ENCODE results near the gene KCNQ5.

KCNQ5 gene

DNA sequence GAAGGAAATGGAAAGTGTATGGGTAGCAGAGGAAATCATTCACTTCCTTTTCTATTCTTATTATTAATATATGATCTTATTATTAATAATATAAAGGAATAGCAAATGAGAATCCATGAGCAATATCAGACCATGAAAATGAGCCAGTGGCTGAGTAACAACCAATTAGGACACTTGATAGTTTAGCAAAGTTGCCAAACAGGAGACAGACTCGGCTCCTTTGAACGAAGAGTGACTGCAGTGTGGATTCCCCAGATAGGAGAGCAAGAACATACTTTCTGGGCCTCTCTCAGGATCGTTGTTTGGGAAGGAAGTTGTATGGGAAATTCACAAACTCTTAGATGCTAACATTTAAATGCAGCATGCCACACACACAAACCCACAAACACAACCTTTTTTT is 381.4 kb downstream of the KCNQ5 start:
- no peak for DNase-seq (ENCODE audit: low spot score)
- TF ChIP-seq, protein P1, sequence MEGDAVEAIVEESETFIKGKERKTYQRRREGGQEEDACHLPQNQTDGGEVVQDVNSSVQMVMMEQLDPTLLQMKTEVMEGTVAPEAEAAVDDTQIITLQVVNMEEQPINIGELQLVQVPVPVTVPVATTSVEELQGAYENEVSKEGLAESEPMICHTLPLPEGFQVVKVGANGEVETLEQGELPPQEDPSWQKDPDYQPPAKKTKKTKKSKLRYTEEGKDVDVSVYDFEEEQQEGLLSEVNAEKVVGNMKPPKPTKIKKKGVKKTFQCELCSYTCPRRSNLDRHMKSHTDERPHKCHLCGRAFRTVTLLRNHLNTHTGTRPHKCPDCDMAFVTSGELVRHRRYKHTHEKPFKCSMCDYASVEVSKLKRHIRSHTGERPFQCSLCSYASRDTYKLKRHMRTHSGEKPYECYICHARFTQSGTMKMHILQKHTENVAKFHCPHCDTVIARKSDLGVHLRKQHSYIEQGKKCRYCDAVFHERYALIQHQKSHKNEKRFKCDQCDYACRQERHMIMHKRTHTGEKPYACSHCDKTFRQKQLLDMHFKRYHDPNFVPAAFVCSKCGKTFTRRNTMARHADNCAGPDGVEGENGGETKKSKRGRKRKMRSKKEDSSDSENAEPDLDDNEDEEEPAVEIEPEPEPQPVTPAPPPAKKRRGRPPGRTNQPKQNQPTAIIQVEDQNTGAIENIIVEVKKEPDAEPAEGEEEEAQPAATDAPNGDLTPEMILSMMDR (IDR thresholded peaks at IDR 0.05; ENCODE audit: poor library complexity, severe bottlenecking), result no peak
- no peaks in the 10 kb centered on the region for H3K4me1 ChIP-seq (ENCODE audit: insufficient read depth, poor library complexity, severe bottlenecking)
- H3K27ac ChIP-seq (ENCODE audit: poor library complexity, severe bottlenecking), result no peak overlapping the region
- no peak overlapping the region for H3K4me3 ChIP-seq (ENCODE audit: severe bottlenecking)
- H3K9me3 ChIP-seq (ENCODE audit: severe bottlenecking), result peaks cover 2% of the 10 kb centered on the region
- no peak for ATAC-seq (ENCODE audit: low read depth)
- no peaks in the 10 kb centered on the region for H3K27me3 ChIP-seq (ENCODE audit: insufficient read depth, poor library complexity, severe bottlenecking)
- H3K36me3 ChIP-seq (ENCODE audit: low read depth), result no peaks in the 10 kb centered on the region

DNA sequence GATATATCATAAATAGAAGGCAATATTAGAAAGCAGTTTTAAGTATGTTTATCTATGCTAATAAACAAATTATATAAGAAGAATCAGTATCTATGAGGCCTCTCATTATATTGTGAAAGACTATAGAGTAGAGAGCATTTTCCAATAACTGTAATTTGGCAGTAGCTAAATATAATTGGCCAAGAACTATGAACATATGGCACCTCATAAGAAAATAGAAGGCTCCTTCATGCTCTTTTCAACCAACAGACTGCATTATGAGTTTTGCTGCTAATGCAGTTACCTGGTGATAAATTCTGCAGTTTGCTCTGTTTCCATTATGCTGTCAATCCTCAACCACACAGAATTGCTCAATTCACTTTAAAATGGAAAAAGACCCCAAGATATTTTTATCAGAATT is 382.4 kb downstream of the KCNQ5 start:
- no peaks in the 10 kb centered on the region for H3K27me3 ChIP-seq (ENCODE audit: insufficient read depth, poor library complexity, severe bottlenecking)

DNA sequence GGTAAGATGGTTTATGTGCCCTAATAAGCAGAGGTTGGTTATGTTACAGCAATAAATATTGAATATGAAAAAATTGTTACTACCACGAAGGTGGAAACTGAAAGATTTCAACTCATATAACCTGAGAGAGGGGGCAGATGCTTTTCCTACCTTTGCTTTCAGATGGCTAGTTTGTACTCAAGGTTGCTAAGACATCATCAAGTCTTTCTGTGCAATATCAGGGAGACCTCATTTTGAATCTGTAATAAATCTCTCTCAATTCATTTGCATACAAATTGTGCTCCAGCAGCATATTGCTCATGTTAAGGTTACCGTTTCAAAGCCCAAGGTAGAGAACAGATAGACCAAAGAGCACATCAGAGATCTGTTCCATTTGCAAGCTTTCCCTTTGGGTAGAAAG is 383.0 kb downstream of the KCNQ5 start:
- no peaks in the 10 kb centered on the region for H3K4me1 ChIP-seq (ENCODE audit: insufficient read depth, poor library complexity, severe bottlenecking)
- no peaks in the 10 kb centered on the region for H3K27me3 ChIP-seq (ENCODE audit: insufficient read depth, poor library complexity, severe bottlenecking)
- no peak overlapping the region for H3K4me3 ChIP-seq (ENCODE audit: severe bottlenecking)
- DNase-seq (ENCODE audit: low spot score) (no peak), ATAC-seq (ENCODE audit: low read depth) (no peak)
- TF ChIP-seq, protein P1 (IDR thresholded peaks at IDR 0.05; ENCODE audit: poor library complexity, severe bottlenecking), result no peak
- H3K36me3 ChIP-seq (ENCODE audit: low read depth), result no peaks in the 10 kb centered on the region
- no peak overlapping the region for H3K27ac ChIP-seq (ENCODE audit: poor library complexity, severe bottlenecking)
- peaks cover 4% of the 10 kb centered on the region for H3K9me3 ChIP-seq (ENCODE audit: severe bottlenecking)

More for the DNA sequence above, 382.4 kb downstream of the KCNQ5 start:
- Histone ChIP-seq H3K4me1 (ENCODE audit: insufficient read depth, poor library complexity, severe bottlenecking) (no peaks in the 10 kb centered on the region), H3K4me3 (ENCODE audit: severe bottlenecking) (no peak overlapping the region), H3K27ac (ENCODE audit: poor library complexity, severe bottlenecking) (no peak overlapping the region), H3K9me3 (ENCODE audit: severe bottlenecking) (peaks cover 4% of the 10 kb centered on the region), H3K36me3 (ENCODE audit: low read depth) (no peaks in the 10 kb centered on the region)
- TF ChIP-seq, protein P1 (IDR thresholded peaks at IDR 0.05; ENCODE audit: poor library complexity, severe bottlenecking), result no peak
- DNase-seq (ENCODE audit: low spot score), result no peak
- no peak for ATAC-seq (ENCODE audit: low read depth)

DNA sequence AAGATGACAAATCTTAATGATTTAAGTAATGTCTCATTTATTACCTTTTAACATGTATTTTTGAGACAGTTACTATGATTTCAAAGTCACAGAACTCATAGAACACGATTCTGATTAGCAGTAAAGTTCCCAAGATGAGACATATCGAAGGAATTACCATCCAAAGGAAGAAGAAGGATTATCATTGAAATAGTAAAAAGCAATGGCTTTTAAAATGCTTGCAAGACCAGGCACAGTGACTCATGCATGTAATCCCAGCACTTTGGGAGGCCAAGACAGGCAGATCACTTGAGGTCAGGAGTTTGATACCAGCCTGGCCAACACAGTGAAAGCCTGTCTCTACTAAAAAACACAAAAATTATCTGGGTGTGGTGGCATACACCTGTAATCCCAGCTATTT is 384.3 kb downstream of the KCNQ5 start:
- ATAC-seq (ENCODE audit: low read depth), result no peak
- TF ChIP-seq, protein P1 (IDR thresholded peaks at IDR 0.05; ENCODE audit: poor library complexity, severe bottlenecking), result no peak
- Histone ChIP-seq H3K4me1 (ENCODE audit: insufficient read depth, poor library complexity, severe bottlenecking) (no peaks in the 10 kb centered on the region), H3K27ac (ENCODE audit: poor library complexity, severe bottlenecking) (no peak overlapping the region), H3K36me3 (ENCODE audit: low read depth) (no peaks in the 10 kb centered on the region), H3K9me3 (ENCODE audit: severe bottlenecking) (peaks cover 4% of the 10 kb centered on the region), H3K27me3 (ENCODE audit: insufficient read depth, poor library complexity, severe bottlenecking) (no peaks in the 10 kb centered on the region), H3K4me3 (ENCODE audit: severe bottlenecking) (no peak overlapping the region)
- DNase-seq (ENCODE audit: low spot score), result no peak

DNA sequence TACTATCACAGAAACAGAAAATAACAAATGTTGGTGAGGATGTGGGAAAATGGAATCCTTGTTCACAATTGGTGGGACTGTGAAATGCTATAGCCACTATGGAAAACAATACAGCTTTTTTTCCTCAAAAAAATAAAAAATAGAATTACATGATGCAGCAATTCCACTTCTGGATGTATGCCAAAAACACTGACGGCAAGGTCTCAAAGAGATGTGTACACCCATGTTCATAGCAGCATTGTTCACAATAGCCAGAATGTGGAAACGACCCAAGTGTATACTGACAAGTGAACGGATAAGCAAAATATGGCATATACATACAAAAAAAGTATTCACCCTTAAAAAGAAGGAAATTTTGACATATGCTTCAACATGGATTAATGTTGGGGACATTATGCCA is 390.1 kb downstream of the KCNQ5 start:
- no peak overlapping the region for H3K4me3 ChIP-seq (ENCODE audit: severe bottlenecking)
- H3K36me3 ChIP-seq (ENCODE audit: low read depth), result no peaks in the 10 kb centered on the region
- H3K4me1 ChIP-seq (ENCODE audit: insufficient read depth, poor library complexity, severe bottlenecking), result no peaks in the 10 kb centered on the region
- TF ChIP-seq, protein P1 (IDR thresholded peaks at IDR 0.05; ENCODE audit: poor library complexity, severe bottlenecking), result no peak
- peaks cover 4% of the 10 kb centered on the region for H3K9me3 ChIP-seq (ENCODE audit: severe bottlenecking)
- DNase-seq (ENCODE audit: low spot score) (no peak), ATAC-seq (ENCODE audit: low read depth) (no peak)
- H3K27me3 ChIP-seq (ENCODE audit: insufficient read depth, poor library complexity, severe bottlenecking), result no peaks in the 10 kb centered on the region
- no peak overlapping the region for H3K27ac ChIP-seq (ENCODE audit: poor library complexity, severe bottlenecking)

Measured in RWPE2 (cell line).